HG03442 (cell line): ENCODE measurements around the gene AP3M1.

ENCODE experiments used
- ATAC-seq: cut with Tn5 transposase; IDR thresholded peaks from one replicate; pipeline ENCODE4 v1.9.1; 2021; ENCODE audit warnings: mild to moderate bottlenecking, moderate library complexity; ENCODE audit not compliant: unreplicated experiment

AP3M1 gene

GRCh38 chr10:74081192-74081803 is 69.3 kb downstream of the AP3M1 start:
- no peak for ATAC-seq

- ATAC-seq = no peak
These were observed 70.6 kb downstream of the AP3M1 start for GRCh38 chr10:74079936-74080590.

GRCh38 chr10:74079028-74079935 is 71.3 kb downstream of the AP3M1 start:
- ATAC-seq = no peak

- ATAC-seq = no peak
These were observed 72.6 kb downstream of the AP3M1 start for GRCh38 chr10:74078037-74078436.

GRCh38 chr10:74077416-74077815 is 73.2 kb downstream of the AP3M1 start:
- no peak for ATAC-seq

GRCh38 chr10:74076961-74077360 is 73.7 kb downstream of the AP3M1 start:
- no peak for ATAC-seq

- ATAC-seq = no peak
These were observed 74.7 kb downstream of the AP3M1 start for GRCh38 chr10:74075906-74076305.

- ATAC-seq = no peak
These were observed 78.1 kb downstream of the AP3M1 start for GRCh38 chr10:74072503-74072902.

- ATAC-seq = no peak
These were observed 79.5 kb downstream of the AP3M1 start for GRCh38 chr10:74071157-74071556.
